Retinal pigment epithelial cell (primary cell): ENCODE measurements around the gene RCC2.

Experiments used
- DNase-seq: peaks from one replicate; pipeline ENCODE4 v3.0.0-alpha.2; 2010; ENCODE audit warnings: low read depth
- H3K4me3 ChIP-seq: 2 replicates; pipeline ENCODE4 v1.5.1; 2011; ENCODE audit warnings: mild to moderate bottlenecking, low read length, control low read depth, moderate library complexity
- CTCF ChIP-seq: conservative IDR thresholded peaks from 2 replicates; pipeline ENCODE4 v1.5.1; 2011; ENCODE audit warnings: low read depth, low read length, control low read depth, inconsistent platforms

The RCC2 gene

GRCh38 chr1:17359031-17359430, 80.4 kb downstream of the RCC2 start:
- no peak overlapping the region for H3K4me3 ChIP-seq
- no peak for TF ChIP-seq CTCF
- no peak for DNase-seq

- DNase-seq = no peak
- H3K4me3 ChIP-seq = no peak overlapping the region
- no peak for TF ChIP-seq CTCF
Observed at GRCh38 chr1:17358557-17358956, 80.9 kb downstream of the RCC2 start.
